GM19193 (cell line): Measurements from ENCODE around the gene PHLPP1.

Source experiments
- POLR2A ChIP-seq: IDR thresholded peaks from 4 replicates; pipeline ENCODE4 v1.6.1; 2011; ENCODE audit not compliant: insufficient read depth, insufficient read length; ENCODE audit errors: extremely low read depth

Gene PHLPP1

GRCh38 chr18:62771494-62772270 is 56.3 kb downstream of the PHLPP1 start:
- TF ChIP-seq POLR2A = no peak

DNA sequence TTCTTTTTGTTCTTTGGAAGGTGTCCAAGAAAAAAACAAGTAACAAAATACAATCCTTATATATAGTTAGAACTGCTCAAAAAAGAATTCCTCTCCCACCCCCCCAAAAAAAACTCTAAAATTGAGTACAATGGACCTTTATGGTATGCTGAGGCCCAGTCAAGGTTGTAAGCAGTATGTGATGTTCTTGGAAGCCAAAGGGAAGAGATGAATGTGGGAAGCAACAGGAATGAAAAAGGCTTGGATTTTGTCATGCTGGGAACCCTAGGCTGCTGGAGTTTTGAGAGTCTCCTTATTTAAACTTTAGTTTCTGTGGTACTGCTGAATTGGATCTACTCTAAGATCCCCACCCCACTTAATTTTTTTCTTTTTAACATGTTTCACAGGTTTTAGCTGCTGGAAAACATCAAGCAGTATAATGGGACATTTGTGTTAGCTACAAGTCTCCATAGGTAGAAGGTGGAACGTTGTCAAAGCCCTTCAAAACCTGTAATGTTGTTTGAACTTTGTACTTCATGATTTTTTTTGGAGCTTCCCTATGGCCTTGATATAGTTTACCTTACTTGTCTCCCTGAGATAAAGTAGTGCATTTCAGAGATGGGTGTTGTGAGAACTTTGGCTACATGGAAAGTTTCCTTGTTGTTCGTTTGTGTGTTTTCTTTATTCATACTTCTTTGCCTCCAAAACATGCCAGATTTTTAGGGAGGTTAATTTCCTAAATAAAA is 57.7 kb downstream of the PHLPP1 start:
- no peak for TF ChIP-seq POLR2A

DNA sequence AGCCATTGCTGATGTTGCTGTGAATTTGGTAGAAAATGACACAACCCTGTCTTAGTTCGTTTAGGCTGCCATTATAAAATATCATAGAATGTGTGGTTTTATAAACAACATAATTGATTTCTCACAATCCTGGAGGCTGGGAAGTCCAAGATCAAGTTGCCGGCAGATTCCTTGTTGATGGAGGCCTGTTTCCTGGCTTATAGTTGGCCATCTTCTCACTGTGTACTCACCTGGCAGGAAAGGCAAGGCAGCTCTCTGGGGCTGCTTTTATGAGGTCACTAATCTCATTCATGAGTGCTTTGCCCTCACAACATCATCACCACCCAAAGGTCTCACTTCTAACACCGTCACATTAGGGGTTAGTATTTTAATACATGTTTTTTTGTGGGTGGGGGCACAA is 58.4 kb downstream of the PHLPP1 start:
- no peak for TF ChIP-seq POLR2A

GRCh38 chr18:62776024-62776570 is 60.8 kb downstream of the PHLPP1 start:
- no peak for TF ChIP-seq POLR2A

DNA sequence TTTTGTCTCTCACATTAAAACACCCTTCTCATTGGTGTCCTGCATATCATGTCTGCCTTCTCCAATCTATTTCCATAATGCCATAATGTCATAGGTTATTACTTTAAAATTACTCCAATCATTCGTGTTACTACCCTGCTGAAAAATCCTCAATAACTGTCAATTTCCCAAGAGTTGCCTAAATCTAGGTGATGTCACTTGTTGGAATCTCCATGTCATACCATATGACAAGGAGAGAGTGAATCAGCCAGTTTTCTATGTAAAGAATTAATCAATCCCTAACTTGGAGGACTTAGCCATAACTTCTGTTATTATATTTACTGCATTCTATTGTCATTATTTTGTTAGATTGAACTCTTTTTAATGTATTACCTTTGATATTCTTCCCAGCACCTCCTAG is 62.5 kb downstream of the PHLPP1 start:
- no peak for TF ChIP-seq POLR2A

GRCh38 chr18:62778976-62779869 is 63.9 kb downstream of the PHLPP1 start:
- no peak for TF ChIP-seq POLR2A

DNA sequence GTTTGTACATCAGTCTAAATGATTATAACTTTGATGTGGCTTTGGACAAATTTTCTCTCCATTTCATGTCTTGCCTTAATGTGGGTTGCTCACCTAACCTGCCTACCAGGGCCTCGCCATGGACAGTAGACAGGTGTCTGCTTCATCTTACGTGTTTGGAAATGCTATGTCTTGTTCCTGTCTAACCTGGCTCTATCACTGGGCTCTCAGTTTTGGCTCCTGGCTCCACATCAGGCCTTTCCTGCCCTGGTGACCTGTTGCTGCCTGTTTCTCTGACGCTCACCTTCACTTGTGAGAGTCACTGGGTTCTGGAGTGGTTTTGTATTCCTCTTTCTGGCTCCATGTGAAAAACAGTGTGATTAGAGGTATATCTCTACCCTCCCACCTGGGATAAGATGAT is 65.9 kb downstream of the PHLPP1 start:
- no peak for TF ChIP-seq POLR2A

- TF ChIP-seq POLR2A = no peak
Observed at GRCh38 chr18:62781893-62782292, 66.6 kb downstream of the PHLPP1 start.

GRCh38 chr18:62784338-62784965 is 69.1 kb downstream of the PHLPP1 start:
- no peak for TF ChIP-seq POLR2A

GRCh38 chr18:62784966-62785413 is 69.6 kb downstream of the PHLPP1 start:
- TF ChIP-seq POLR2A = no peak

DNA sequence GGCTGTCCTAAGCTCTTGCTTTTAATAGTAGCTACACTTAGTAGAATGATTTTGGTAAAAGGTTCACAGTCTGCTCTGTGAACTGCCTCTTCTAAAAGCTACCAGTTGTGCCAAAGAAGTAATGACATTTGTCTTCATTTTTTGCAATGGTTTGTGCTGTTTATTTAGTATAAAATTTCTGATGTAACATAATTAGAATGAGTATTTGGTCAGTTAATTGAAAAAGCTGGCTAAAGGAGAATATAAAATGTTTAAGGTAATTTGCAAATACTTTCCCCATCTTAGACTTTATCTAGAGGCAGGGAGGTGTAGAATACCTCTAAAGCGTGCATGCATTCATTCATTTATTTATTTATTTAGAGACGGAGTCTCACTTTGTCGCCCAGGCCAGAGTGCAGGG is 71.3 kb downstream of the PHLPP1 start:
- no peak for TF ChIP-seq POLR2A

DNA sequence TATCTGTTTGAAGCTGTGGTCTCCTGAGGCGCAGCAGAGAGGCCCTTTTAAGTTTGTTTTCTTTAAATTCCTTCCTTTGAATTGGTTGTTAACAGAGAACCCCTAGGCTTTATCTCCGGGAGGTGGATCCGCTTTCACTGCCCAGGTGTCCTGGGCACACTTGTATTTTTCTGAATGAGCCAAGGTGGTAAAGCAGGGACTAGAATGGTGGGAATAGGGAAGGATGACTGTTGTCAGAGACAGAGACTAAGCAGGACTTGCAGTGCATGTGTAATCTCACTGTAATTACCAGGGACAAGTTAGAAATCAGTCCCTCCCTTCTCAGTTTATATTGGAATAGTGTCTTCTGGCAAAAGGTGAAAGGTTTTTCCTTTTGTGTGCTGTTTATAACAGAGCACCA is 72.8 kb downstream of the PHLPP1 start:
- no peak for TF ChIP-seq POLR2A

- TF ChIP-seq POLR2A = no peak
Observed at GRCh38 chr18:62788876-62789275, 73.5 kb downstream of the PHLPP1 start.

DNA sequence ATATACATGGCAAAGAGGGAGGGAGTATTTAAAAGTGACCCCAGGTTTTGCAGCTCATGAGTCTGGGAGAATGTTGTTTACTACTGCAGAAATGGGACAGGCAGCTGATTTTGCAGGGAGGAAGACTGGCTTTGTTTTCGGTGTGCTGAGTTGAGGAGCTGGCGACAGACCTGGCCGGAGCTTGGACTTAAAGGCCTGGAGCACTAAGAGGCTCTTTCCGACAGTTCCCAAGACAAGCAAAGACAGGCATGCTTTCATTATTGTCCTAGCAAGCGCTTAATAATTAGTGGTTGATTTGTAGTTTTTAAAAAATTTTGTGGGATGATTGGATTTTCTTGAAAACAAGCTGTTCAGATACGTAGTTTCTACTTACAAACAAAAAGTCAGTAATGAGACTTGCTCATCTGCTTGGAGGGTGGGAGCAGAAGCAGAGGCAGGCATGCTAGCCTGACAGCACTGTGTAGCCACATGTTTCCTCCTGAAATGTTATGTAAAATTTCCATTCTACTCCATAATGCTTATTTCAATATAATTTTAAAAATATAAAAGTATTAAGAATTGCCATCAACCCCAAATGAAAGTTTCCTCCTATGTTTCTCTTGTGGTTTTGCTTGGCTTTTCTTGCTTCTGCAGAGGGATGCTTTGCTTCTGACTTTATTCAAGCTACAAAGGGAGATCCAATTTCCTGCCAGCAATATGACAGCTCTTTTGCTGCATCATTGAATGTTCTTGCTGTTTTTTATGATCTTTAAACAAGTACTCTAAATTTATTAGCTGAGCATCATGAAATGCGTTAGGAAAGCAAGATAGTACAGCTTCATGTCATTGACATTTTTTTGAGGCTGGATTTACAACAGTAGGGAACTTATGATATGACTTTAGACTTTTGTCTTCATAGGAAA is 75.8 kb downstream of the PHLPP1 start:
- TF ChIP-seq POLR2A = no peak

GRCh38 chr18:62792016-62792415 is 76.7 kb downstream of the PHLPP1 start:
- TF ChIP-seq POLR2A = no peak
